Nephron (organoid): ENCODE results near the gene RAVER2.

Experiments used
- H3K27ac Mint-ChIP-seq, 3 experiments: 2 replicates each; pipeline ENCODE4 v1.8.0; 2020; ENCODE audit warnings: mixed read lengths in 3 of 3, mild to moderate bottlenecking in 2 of 3, moderate library complexity in 1 of 3
- H3K27me3 Mint-ChIP-seq: 2 replicates; pipeline ENCODE4 v1.8.0; 2021; ENCODE audit warnings: low read depth, mild to moderate bottlenecking, moderate library complexity, mixed read lengths
- H3K36me3 Mint-ChIP-seq: 2 replicates; pipeline ENCODE4 v1.8.0; 2020; ENCODE audit warnings: low read depth, mixed read lengths
- H3K4me1 Mint-ChIP-seq: 2 replicates; pipeline ENCODE4 v1.8.0; 2020; ENCODE audit warnings: mixed read lengths
- H3K4me3 Mint-ChIP-seq, 3 experiments: 2 replicates each; pipeline ENCODE4 v1.8.0; 2020; ENCODE audit warnings: mild to moderate bottlenecking in 3 of 3, mixed read lengths in 3 of 3, moderate library complexity in 2 of 3
- H3K9me3 Mint-ChIP-seq: 2 replicates; pipeline ENCODE4 v1.8.0; 2020; ENCODE audit warnings: mixed read lengths
- CTCF ChIP-seq, 3 experiments: fragments of 200-600 bp; sonication (generic); IDR thresholded peaks; one replicate each; pipeline ENCODE4 v1.5.0; 2021; ENCODE audit warnings: antibody characterized with exemption in 3 of 3; ENCODE audit not compliant: unreplicated experiment in 3 of 3

RAVER2 gene

GRCh38 chr1:64745181-64745985 lies 508 bp downstream of the RAVER2 start:
- no peak for TF ChIP-seq CTCF (IDR thresholded peaks at IDR 0.05; ENCODE audit: unreplicated experiment in 3 of 3)
- peaks cover 21% of the 10 kb centered on the region for H3K4me1 Mint-ChIP-seq
- H3K9me3 Mint-ChIP-seq: no peaks in the 10 kb centered on the region
- peak overlapping the region; percentile 95 to 99 (median 97) for H3K27ac Mint-ChIP-seq
- H3K4me3 Mint-ChIP-seq: peak overlapping the region; percentile 92 to 98 (median 98)
- peaks cover 5% of the 10 kb centered on the region for H3K27me3 Mint-ChIP-seq
- H3K36me3 Mint-ChIP-seq: no peaks in the 10 kb centered on the region

- Mint-ChIP-seq H3K4me3 (peak overlapping the region; percentile 92 to 98 (median 98)), H3K27me3 (peaks cover 5% of the 10 kb centered on the region), H3K27ac (peak overlapping the region; percentile 95 to 99 (median 97)), H3K36me3 (no peaks in the 10 kb centered on the region), H3K4me1 (peaks cover 21% of the 10 kb centered on the region), H3K9me3 (no peaks in the 10 kb centered on the region)
- no peak for TF ChIP-seq CTCF (IDR thresholded peaks at IDR 0.05; ENCODE audit: unreplicated experiment in 3 of 3)
Measured at GRCh38 chr1:64745986-64746940, 1.4 kb downstream of the RAVER2 start.

GRCh38 chr1:64748222-64748621 lies 3.3 kb downstream of the RAVER2 start:
- H3K36me3 Mint-ChIP-seq: no peaks in the 10 kb centered on the region
- H3K27me3 Mint-ChIP-seq: peaks cover 5% of the 10 kb centered on the region
- no peak for TF ChIP-seq CTCF (IDR thresholded peaks at IDR 0.05; ENCODE audit: unreplicated experiment in 3 of 3)
- H3K27ac Mint-ChIP-seq: peak overlapping the region in 1 of 3 experiments; percentile 6
- peaks cover 21% of the 10 kb centered on the region for H3K4me1 Mint-ChIP-seq
- H3K9me3 Mint-ChIP-seq: no peaks in the 10 kb centered on the region
- peak overlapping the region; percentile 16 to 23 (median 22) for H3K4me3 Mint-ChIP-seq

- H3K36me3 Mint-ChIP-seq: peaks cover 1% of the 10 kb centered on the region
- H3K27ac Mint-ChIP-seq: no peak overlapping the region
- H3K27me3 Mint-ChIP-seq: peaks cover 5% of the 10 kb centered on the region
- H3K4me3 Mint-ChIP-seq: no peak overlapping the region
- H3K4me1 Mint-ChIP-seq: peaks cover 21% of the 10 kb centered on the region
- H3K9me3 Mint-ChIP-seq: no peaks in the 10 kb centered on the region
- TF ChIP-seq CTCF (IDR thresholded peaks at IDR 0.05; ENCODE audit: unreplicated experiment in 3 of 3): no peak
Measured at GRCh38 chr1:64748706-64749105, 3.8 kb downstream of the RAVER2 start.

- Mint-ChIP-seq H3K4me3 (no peak overlapping the region), H3K4me1 (peaks cover 18% of the 10 kb centered on the region), H3K27me3 (no peaks in the 10 kb centered on the region), H3K36me3 (peaks cover 9% of the 10 kb centered on the region), H3K27ac (no peak overlapping the region), H3K9me3 (no peaks in the 10 kb centered on the region)
- TF ChIP-seq CTCF (IDR thresholded peaks at IDR 0.05; ENCODE audit: unreplicated experiment in 3 of 3): no peak
Measured at GRCh38 chr1:64750092-64750491, 5.2 kb downstream of the RAVER2 start.
